HG02798 (cell line): Measurements from ENCODE around the gene MAP3K21.
A peak's percentile ranks its signal among the peaks of the same experiment; 100 is the strongest.

Source experiments
- ATAC-seq: cut with Tn5 transposase; IDR thresholded peaks from one replicate; pipeline ENCODE4 v1.9.1; 2021; ENCODE audit warnings: mild to moderate bottlenecking; ENCODE audit not compliant: unreplicated experiment, poor library complexity

The MAP3K21 gene

DNA sequence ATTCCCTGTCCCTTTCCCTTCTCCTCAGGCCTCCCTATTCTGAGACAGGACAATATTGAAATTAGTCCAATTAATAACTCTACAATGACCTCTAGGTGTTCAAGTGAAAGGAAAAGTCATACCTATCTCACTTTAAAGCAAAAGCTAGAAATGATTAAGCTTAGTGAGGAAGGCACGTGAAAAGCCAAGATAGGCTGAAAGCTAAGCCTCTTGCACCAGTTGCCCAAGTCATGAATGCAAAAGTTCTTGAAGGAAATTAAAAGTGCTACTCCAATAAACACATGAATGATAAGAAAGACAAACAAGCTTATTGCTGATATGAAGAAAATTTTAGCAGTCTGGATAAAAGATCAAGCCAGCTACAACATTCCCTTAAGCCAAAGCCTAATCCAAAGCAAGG is 3.8 kb upstream of the MAP3K21 start:
- no peak for ATAC-seq

DNA sequence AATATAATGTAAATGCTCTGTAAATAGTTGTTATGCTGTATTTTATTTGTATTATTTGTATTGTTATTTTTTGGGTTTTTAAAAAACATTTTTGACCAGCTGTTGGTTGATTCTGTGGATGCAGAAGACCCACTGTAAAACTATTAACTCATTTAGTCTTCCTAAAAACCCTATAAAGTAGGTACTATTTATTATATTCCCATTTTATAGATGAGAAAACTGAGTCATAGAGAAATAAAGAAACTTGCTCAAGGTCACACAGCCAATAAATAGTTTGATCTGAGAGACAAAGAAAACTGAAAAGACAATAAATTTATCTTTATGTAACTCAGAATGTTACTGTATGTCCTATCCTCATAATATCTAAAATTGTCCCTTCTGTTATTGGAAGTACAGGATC is 1.2 kb upstream of the MAP3K21 start:
- ATAC-seq: no peak

DNA sequence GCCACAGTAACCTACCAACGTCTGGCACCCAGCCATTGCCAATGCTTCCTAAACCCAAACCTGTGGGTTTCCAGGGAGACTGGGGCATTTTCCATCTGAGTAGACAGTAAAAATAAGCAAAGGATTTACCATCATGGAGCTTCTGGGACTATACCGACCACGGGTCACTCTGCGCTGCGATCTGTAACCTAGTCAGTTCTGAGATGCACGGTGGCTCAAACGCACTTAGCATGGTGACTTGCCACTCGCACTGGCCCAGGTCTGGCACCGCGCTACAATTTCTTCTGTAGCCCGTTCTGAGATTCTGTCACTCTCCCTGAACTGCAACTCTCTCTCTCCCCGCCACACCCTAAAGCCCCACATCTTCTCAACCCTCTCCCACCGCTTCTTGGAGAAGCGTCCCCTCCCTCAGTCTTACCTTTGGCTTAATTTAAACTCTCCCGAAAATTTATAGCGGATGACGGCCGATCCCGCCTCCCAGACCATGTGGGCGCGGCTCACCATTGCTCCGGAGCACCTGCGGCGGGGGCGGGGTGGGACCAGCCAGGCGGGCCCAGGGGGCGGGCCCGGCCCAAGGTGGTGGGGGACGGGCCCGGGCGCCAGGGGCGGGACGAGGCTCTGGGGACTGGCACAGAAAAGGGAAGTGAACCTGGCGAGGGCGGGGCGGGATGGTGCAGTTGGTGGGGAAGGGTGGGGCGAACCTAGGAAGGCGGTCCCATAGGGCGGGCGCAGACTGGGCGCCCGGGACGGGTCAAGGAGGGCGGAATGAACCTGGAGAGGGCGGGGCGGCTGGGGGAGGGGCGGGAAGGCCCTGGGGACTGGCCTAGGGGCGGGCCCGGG is 493 bp upstream of the MAP3K21 start:
- ATAC-seq: peak; percentile 96

DNA sequence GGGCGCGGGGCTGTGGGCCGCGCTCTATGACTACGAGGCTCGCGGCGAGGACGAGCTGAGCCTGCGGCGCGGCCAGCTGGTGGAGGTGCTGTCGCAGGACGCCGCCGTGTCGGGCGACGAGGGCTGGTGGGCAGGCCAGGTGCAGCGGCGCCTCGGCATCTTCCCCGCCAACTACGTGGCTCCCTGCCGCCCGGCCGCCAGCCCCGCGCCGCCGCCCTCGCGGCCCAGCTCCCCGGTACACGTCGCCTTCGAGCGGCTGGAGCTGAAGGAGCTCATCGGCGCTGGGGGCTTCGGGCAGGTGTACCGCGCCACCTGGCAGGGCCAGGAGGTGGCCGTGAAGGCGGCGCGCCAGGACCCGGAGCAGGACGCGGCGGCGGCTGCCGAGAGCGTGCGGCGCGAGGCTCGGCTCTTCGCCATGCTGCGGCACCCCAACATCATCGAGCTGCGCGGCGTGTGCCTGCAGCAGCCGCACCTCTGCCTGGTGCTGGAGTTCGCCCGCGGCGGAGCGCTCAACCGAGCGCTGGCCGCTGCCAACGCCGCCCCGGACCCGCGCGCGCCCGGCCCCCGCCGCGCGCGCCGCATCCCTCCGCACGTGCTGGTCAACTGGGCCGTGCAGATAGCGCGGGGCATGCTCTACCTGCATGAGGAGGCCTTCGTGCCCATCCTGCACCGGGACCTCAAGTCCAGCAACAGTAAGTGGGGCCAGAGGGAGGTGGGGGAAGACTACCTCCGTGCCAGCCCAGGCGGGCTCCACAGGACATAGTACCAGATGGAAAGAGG is 808 bp downstream of the MAP3K21 start:
- ATAC-seq: peak; percentile 23

DNA sequence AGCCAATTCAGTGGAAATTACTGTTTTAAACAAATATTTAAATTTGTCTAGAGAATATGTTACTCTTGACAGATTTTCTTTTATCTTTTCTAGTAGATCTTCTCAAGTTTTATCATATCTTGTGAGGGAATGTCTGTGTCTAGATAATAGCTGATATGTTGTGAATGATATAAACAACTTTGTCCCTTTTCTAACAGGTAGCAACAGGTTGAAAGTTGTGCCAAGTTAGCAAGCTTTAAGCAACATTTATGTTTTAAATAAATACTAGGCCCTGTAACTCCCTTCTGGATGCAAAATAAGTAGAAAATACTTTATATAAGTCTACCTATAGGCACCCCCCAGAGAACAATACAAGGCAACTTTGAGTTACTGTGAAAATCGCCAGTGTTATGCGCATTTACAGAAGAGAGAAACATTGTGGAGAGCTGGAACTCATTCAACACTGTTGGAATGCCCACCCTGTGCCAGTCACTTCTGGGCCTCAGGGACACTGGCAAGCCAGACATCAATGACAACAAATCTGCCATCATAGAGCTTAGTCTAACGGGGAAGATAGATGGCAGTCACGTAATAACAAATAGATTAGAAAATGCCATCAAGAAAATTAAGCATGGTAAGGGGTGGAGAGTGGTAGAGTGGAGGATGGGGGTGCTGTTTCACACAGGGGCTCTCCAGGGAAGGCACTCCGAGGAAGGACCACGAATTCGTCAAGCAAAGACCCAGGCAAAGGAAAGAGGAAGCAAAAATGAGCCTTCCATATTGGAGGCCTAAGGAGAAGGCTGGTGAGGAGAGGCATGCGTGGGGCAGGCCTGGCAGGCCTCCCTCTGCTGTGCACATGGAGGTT is 4.4 kb downstream of the MAP3K21 start:
- ATAC-seq: no peak

DNA sequence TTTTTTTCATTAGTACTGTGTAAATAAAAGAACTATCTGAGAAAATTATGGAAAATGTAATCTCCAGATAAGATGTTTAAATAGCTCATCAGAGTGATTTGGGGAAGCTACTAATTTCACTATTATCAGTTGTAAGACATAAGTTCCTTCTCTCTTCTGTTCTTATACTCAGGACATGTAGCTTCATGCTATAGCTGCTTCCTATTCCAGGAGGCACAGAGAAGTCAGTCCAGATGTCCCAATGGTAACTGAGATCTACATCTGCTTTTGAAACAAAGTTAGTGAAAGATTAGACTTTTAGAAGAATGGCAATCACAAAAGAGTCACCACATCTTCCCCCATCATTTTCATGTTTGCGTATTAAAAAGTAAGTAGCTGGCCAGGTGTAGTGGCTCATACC is 5.6 kb downstream of the MAP3K21 start:
- ATAC-seq: no peak

DNA sequence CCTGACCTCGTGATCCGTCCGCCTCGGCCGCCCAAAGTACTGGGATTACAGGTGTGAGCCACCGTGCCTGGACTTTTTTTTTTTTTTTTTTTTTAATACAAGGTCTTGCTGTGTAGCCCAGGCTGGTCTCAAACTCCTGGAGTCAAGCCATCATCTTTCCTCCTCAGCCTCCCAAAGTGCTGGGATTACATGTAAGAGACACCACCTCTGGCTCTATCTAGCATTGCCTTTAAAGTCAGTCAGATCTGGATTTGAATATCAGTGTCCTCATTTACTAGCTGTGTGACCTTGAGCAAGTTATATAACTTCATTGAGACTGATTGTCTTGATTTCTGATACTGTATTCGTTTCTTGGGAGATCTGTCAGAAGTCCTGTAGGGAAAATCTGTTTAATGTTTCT is 6.6 kb downstream of the MAP3K21 start:
- no peak for ATAC-seq

DNA sequence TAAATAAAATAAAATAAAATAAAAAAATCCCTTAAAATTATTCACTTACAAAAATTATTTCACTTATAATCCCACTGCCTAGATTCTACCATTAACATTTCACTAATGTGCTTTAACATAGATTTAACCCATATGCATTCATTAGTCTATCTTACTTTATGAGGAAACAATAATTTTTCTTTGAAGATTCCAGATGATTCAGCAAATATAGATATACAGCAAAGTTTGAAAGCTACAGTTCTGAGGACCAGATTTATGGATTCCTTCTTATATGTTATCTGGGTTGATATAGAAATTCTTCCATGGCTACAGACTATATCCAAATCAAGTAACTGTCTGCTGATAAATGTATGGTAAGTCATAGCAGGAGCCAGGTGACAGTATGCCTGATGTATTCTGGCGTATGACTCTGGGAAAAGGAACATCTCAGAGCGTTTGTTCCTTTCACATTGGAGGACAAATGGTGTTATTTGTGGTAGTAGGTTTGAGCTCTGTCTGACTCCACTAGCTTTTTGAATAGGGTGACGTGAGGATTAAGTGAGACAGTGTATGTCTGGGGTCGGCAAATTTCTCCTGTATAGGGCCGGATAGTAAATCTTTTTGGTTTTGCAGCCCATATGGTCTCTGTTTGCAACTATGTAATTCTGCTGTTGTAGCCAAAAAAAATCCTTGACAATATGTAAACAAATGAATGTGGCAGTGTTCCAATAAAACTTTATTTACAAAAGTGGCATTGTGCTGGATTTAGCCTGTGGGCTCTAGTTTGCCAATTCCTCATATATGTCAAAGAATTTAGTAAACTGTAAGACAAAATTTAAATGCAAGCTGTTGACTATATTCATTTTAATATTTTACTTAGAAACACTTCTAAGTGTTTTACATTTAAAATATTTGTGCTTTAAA is 9.3 kb downstream of the MAP3K21 start:
- no peak for ATAC-seq

DNA sequence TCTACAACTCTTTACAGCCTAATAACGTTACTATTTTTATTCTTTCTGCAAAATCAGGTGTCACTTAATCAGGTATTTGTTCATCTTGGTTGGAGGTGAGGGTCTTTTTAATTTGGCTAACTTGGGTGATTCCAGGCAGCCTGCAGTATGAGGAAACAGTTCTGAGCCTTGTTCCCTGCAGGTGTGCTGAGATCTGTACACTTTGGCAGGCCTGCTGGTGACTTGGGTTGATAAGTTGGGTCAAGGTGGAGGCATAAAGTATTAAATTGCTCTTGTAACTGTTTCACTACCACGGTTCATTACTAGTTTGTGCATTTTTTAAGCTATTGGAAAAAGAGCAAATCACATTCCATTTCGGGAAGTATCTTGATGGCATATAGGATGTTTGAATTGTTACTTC is 10.0 kb downstream of the MAP3K21 start:
- no peak for ATAC-seq

DNA sequence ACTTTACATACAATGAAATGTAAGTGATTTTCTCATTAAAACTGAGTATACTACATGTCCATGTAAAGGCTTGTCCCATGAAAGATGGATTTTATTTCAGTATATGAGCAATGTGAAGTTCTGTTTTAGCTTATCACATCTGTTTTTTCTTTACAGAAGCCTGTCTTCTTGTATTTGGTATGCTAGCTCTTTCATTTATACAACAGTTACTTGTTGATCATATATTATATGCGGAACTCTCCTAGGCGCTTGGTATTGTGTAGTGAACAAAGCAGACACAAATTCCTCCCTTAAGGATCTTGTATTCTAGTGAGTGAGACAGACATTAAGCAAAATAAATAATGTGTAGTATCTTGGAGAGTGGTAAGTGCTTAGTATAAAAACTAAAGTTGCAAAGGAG is 10.6 kb downstream of the MAP3K21 start:
- ATAC-seq: no peak

DNA sequence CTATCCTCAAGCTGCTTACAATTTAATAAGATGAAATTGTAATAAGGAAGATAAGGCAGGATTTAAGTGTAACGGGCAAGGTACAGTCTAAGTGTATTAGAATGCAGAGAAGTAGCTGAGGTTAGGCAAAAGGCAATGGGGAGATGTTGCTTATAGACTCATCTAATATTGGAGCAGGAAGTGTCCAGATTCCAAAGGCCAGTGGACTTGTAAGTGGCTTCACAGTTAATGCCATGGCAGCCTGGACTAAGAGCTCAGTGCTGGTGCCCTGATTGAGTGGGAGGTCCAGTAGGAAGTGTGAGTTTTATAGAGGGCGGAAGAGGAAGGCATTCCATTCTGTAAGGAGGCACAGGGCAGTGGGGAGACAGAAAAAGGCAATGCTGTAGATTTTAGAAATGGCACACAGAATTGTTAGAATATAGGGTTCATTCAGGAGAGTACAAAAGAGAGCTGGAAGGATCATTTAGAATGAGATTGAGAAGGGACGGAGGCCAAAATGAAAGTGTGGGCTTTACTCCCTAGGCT is 12.6 kb downstream of the MAP3K21 start:
- no peak for ATAC-seq

DNA sequence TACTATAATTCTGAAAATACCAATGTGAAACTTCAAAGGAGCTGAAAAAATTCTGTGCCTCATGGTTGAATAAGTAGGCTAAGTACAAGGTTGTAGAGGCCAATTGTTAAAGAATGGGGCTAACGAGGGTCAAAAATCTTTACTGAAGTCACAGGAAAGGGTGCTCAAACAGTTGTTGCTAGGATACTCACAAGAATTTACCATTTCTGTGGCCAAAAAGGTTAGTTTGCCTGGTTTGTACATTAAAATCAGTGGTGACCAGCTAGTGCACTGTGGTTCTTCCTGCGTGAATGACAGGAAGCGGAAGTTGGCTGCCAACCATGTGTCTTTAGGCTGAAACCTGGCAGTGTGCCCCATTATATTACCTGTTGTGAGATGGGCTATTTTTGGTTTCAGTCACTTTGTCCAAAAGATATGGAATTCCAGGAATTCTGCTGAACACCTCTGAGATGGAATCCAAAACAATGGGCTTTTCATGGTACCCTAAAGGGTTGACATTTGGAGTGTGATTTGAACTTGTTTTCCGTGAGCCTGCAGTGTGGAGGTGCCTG is 13.5 kb downstream of the MAP3K21 start:
- no peak for ATAC-seq

DNA sequence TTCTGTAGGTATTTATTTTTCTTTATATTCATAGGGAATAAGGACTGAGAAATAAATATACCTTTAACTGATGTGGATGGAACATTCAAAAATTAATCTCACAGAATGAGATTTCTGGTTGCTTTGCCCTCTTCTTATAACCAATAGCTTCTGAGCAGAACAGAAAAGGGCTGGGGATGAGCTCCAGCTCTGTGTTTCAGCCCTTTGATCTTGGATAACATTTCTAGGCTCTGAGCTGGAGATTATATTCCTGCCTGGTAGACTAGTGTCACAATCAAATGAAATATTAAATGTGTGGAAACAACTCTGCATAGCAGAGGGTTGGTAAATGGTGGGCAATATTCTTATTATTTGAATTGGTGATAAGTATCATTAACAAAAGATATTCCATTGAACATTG is 14.6 kb downstream of the MAP3K21 start:
- ATAC-seq: no peak

DNA sequence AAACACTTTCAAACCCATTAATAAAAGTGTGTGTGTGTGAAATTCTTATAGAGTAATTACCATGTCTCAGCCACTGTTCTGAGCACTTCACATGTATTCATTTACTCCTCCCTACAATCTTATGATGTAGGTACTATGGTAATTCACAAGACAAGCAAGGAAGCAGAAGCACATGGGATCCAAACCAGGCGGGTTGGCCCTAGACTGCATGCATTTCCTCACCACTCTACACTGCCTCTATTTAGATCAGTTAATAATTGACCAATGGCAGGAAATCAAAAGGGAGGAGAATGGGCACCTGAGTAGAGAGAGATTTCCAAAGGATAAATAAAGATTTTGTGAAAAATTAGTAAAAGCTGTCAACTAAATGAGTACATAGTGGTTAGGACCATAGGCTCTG is 15.7 kb downstream of the MAP3K21 start:
- ATAC-seq: no peak

DNA sequence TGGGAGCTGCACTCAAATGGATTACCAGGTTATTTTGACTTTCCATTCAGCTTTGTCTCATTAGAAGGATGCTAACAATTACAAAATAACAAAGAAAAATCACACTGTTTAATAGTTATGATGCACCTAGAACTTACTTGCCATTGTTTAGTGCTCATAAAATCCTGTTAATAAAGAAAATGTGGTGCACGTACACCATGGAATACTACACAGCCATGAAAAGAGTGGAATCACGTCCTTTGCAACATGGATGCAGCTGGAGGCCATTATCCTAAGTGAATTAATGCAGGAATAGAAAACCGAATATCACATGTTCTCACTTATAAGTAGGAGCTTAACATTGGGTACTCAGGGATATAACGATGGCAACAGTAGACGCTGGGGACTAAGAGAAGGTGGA is 19.8 kb downstream of the MAP3K21 start:
- no peak for ATAC-seq

DNA sequence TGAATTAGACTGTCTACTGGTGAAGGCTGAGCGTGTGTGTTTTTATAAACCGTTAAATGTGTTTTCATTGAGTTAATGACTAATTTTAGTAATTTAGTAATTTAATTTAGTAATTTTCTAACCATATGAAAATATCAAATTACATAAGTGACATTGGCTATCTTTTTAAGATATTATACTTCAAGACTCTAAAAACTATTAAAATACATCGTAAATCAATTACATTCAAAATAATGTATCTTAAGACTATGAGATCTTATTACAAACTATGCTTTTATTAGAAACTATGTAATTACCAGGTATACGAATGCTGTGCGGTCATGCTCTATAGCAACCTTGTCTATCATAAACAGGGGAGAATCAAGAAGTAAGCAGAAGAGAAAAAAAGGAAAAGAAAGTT is 21.6 kb downstream of the MAP3K21 start:
- ATAC-seq: no peak

DNA sequence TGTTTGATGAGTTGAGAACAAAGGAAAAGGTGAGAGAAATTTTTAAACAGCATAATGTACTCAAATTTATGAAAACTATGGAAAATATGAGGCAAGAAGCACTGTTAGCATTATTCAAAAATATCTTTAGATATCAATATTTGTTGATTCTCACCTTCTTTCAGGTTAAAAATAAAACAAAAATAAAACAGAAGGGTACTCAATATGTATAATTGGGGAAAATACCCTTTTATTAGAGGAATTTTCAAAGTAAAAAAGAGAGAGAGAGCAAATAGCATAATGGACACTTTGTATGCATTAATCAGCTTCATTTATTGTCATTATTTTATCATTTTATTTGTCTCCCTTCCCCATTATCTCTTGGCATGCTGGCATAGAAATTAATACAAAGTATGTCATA is 27.5 kb downstream of the MAP3K21 start:
- no peak for ATAC-seq

DNA sequence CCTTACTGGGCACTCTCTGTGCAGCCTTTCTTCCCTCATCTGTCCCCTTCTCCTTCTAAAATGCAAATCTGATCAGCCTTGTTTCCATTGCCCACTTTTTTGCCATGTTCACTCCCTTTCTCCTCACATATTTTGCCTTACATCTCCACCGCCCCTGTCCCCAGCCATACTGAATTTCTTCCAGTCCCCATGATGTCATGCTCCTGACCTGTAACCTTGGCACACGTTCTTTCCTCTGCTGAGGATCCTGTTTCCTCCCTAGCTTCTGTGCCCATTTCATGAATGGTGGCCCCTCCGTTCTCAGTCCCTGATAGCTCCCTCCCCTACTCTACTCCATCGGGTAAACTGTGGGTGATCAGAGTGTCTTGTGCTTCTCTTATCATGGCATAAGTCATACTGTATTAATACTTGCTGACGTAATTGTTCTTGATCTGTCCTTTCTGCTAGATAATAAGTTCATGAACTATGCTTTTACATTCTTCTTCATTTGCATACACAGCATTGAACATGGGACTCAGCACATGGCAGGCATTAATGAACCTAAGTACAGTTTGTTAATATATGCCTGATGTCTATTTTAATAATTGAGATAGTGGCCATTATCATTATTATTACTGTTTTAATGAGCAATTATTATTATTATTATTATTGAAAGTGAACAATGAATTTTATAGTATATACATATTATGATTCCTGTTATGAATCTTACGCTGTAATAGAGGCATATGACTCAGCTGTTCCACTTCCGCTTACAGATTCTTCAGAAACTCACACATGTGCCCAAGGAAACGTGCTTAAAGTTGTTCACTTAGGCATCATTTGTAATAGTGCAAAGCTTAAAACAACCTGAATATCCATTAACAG is 28.5 kb downstream of the MAP3K21 start:
- peak; percentile 58 for ATAC-seq

DNA sequence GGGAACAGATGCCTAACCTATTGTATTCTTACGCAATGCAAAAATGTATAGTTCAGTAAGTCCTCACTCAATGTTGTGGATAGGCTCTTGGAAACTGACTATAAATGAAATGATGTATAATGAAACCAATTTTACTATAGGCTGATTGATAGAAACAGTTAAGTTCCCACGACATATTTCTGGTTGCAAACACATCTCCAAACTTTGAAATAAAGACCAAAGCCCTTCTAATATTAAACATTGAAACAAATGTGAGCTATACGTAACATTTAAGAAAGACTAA is 29.1 kb downstream of the MAP3K21 start:
- ATAC-seq: no peak
